Breast epithelium (tissue), 4 donors: ENCODE data around the gene ZNF362. TPM values are rescaled to one million over a fixed set of nuclear protein-coding genes. Genes with fewer than 3 reads are reported as not detected.
A peak's percentile ranks its signal among the peaks of the same experiment; 100 is the strongest.
"Not testable (repeated sequence)": the region's sequence is repeated elsewhere in the genome, so short reads cannot be mapped to it uniquely, and the experiment has no call there.

ENCODE experiments used
- DNase-seq, 2 donors: peaks; one replicate each; pipeline ENCODE4 v3.0.0-alpha.2; 2019; ENCODE audit warnings: low spot score in 2 of 2
- H3K27ac ChIP-seq, 2 donors: fragments of 200-600 bp; sonication (generic) in 1 of 2; one replicate each; pipeline ENCODE4 v1.5.1; 2016 to 2019; ENCODE audit warnings: mild to moderate bottlenecking in 1 of 2
- H3K27me3 ChIP-seq, 2 donors: fragments of 200-600 bp; sonication (generic) in 1 of 2; one replicate each; pipeline versions ENCODE4 v1.5.1 to v1.6.0; 2017 to 2019; ENCODE audit warnings: control low read depth in 1 of 2, mild to moderate bottlenecking in 1 of 2
- H3K36me3 ChIP-seq: fragments of 200-600 bp; one replicate; pipeline ENCODE4 v1.5.1; 2019
- H3K4me1 ChIP-seq, 2 donors: fragments of 200-600 bp; sonication (generic); one replicate each; pipeline ENCODE4 v1.5.1; 2016 to 2019; ENCODE audit warnings: control low read depth in 1 of 2
- H3K4me3 ChIP-seq, 3 donors: fragments of 200-600 bp; sonication (generic); 1 replicate in 2 of 3; 2 replicates in 1 of 3; pipeline ENCODE4 v1.5.1; 2016 to 2019; ENCODE audit warnings: mild to moderate bottlenecking in 3 of 3, moderate library complexity in 2 of 3
- H3K9me3 ChIP-seq, 2 donors: fragments of 200-600 bp; sonication (generic) in 1 of 2; one replicate each; pipeline ENCODE4 v1.5.1; 2016 to 2019; ENCODE audit warnings: control low read depth in 1 of 2
- CTCF ChIP-seq, 3 donors: fragments of 450-650 bp; IDR thresholded peaks; one replicate each; pipeline ENCODE4 v1.5.1; 2016 to 2017; ENCODE audit warnings: antibody characterized with exemption in 3 of 3, mild to moderate bottlenecking in 3 of 3, moderate library complexity in 3 of 3
- POLR2A ChIP-seq: fragments of 450-650 bp; IDR thresholded peaks from one replicate; pipeline ENCODE4 v1.6.1; 2016; ENCODE audit warnings: antibody characterized with exemption, mild to moderate bottlenecking, moderate library complexity
- POLR2AphosphoS5 ChIP-seq, 3 donors: sonication (generic); formaldehyde crosslinking; IDR thresholded peaks; one replicate each; pipeline ENCODE4 v1.6.1; 2017; ENCODE audit warnings: antibody characterized with exemption in 3 of 3
- intact Hi-C: fragments of 100-400 bp; cut with DNase I; formaldehyde crosslinking; loops from one replicate; pipeline ENCODE4 v1.15.1; 2023; ENCODE audit warnings: low total_unique reads
- total RNA-seq, 3 donors: library from RNA; depleted of rRNA; stranded (reverse); fragments of >200 nt; gene quantifications; one replicate each; pipeline ENCODE4 v1.1.0, GENCODE V29; 2016

ZNF362 gene
- total RNA-seq, 3 donors from 2014 or later: 11.7 to 16.0 (median 15.7) TPM

GRCh38 chr1:33306653-33307493 lies 50.6 kb downstream of the ZNF362 start:
- peak overlapping the region in 1 of 2 donors; percentile 61 for H3K27ac ChIP-seq
- no peak for DNase-seq
- peak overlapping the region; percentile 9 to 70 (median 44) for H3K4me3 ChIP-seq

GRCh38 chr1:33307494-33307864 lies 51.2 kb downstream of the ZNF362 start:
- Histone ChIP-seq H3K4me3 (peak overlapping the region in 1 of 3 donors; percentile 70), H3K27me3 (no peaks in the 10 kb centered on the region), H3K27ac (no peak overlapping the region), H3K4me1 (peaks cover 0 to 5% of the 10 kb centered on the region in 2 donors), H3K36me3 (no peaks in the 10 kb centered on the region), H3K9me3 (no peaks in the 10 kb centered on the region)
- DNase-seq: no peak
- intact Hi-C loops: no loop called here
- TF ChIP-seq CTCF (IDR thresholded peaks at IDR 0.05): no peak
- no peak for TF ChIP-seq POLR2A
- no peak for TF ChIP-seq POLR2AphosphoS5 (IDR thresholded peaks at IDR 0.05)

More at GRCh38 chr1:33306653-33307493, 50.6 kb downstream of the ZNF362 start:
- no peaks in the 10 kb centered on the region for H3K36me3 ChIP-seq
- peak in 1 of 3 donors; percentile 25 for TF ChIP-seq POLR2AphosphoS5 (IDR thresholded peaks at IDR 0.05)
- no peak for TF ChIP-seq CTCF (IDR thresholded peaks at IDR 0.05)
- no peak for TF ChIP-seq POLR2A
- intact Hi-C loops: no loop called here
- no peaks in the 10 kb centered on the region for H3K9me3 ChIP-seq
- peaks cover 0 to 5% of the 10 kb centered on the region in 2 donors for H3K4me1 ChIP-seq
- H3K27me3 ChIP-seq: no peaks in the 10 kb centered on the region

- H3K4me1 ChIP-seq, H3K27ac ChIP-seq, intact Hi-C loops, H3K27me3 ChIP-seq, H3K36me3 ChIP-seq, DNase-seq, H3K9me3 ChIP-seq, H3K4me3 ChIP-seq: not testable (repeated sequence)
These were observed 53.1 kb downstream of the ZNF362 start for GRCh38 chr1:33309351-33309750.

GRCh38 chr1:33310702-33311101 lies 54.4 kb downstream of the ZNF362 start:
- Histone ChIP-seq H3K4me1 (peaks cover 0 to 5% of the 10 kb centered on the region in 2 donors), H3K4me3 (no peak overlapping the region), H3K36me3 (no peaks in the 10 kb centered on the region), H3K9me3 (no peaks in the 10 kb centered on the region), H3K27ac (no peak overlapping the region), H3K27me3 (no peaks in the 10 kb centered on the region)
- intact Hi-C loops: no loop called here
- no peak for DNase-seq
- TF ChIP-seq CTCF (IDR thresholded peaks at IDR 0.05) (no peak), POLR2AphosphoS5 (IDR thresholded peaks at IDR 0.05) (no peak), POLR2A (no peak)

- Histone ChIP-seq H3K9me3 (no peaks in the 10 kb centered on the region), H3K27me3 (no peaks in the 10 kb centered on the region), H3K36me3 (no peaks in the 10 kb centered on the region), H3K4me3 (no peak overlapping the region), H3K27ac (no peak overlapping the region), H3K4me1 (peaks cover 0 to 3% of the 10 kb centered on the region in 2 donors)
- no peak for DNase-seq
- intact Hi-C loops: no loop called here
- no peak for TF ChIP-seq POLR2A
These were observed 55.6 kb downstream of the ZNF362 start for GRCh38 chr1:33311706-33312412.

- H3K4me1 ChIP-seq: no peaks in the 10 kb centered on the region
- no peak overlapping the region for H3K4me3 ChIP-seq
- H3K36me3 ChIP-seq: no peaks in the 10 kb centered on the region
- H3K9me3 ChIP-seq: no peaks in the 10 kb centered on the region
- DNase-seq: no peak
- H3K27ac ChIP-seq: no peak overlapping the region
- no peak for TF ChIP-seq POLR2A
- no peak for TF ChIP-seq CTCF (IDR thresholded peaks at IDR 0.05)
- no peak for TF ChIP-seq POLR2AphosphoS5 (IDR thresholded peaks at IDR 0.05)
- no peaks in the 10 kb centered on the region for H3K27me3 ChIP-seq
- intact Hi-C loops: no loop called here
These were observed 56.1 kb downstream of the ZNF362 start for GRCh38 chr1:33312413-33312749.
